NCI-H2196 (cell line): Measurements from ENCODE around the gene ANKRD29.
"Not testable (repeated sequence)": the region's sequence is repeated elsewhere in the genome, so short reads cannot be mapped to it uniquely, and the experiment has no call there.

ENCODE experiments used
- DNase-seq: peaks from one replicate; lab custom pipeline; 2025; ENCODE audit not compliant: unreplicated experiment; lab: John Stamatoyannopoulos, UW

ANKRD29 gene

DNA sequence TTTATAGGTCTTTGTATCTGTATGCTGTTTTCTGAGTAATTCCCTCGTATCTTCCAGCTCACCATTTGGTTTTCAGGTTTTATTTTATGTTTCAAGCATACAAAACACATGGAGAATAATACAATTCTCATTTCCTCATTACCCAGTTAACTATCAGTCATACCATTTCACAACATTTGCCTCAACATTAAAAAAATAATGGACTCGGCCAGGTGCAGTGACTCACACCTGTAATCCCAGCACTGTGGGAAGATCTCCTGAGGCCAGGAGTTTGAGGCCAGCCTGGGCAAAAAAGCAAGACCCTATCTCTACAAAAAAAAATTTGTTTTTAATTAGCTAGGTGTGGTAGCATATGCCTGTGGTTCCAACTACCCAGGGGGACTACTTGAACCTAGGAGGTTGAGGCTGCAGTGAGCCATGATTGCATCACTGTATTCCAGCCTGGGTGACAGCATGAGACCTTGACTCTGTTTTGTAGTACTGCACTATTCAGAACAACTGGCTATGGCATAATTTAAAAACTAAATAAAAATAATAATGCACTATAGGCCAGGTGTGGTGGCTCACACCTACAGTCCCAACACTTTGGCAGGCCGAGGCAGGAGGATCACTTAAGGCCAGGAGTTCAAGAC lies 96.7 kb downstream of the ANKRD29 start:
- no peak for DNase-seq

DNA sequence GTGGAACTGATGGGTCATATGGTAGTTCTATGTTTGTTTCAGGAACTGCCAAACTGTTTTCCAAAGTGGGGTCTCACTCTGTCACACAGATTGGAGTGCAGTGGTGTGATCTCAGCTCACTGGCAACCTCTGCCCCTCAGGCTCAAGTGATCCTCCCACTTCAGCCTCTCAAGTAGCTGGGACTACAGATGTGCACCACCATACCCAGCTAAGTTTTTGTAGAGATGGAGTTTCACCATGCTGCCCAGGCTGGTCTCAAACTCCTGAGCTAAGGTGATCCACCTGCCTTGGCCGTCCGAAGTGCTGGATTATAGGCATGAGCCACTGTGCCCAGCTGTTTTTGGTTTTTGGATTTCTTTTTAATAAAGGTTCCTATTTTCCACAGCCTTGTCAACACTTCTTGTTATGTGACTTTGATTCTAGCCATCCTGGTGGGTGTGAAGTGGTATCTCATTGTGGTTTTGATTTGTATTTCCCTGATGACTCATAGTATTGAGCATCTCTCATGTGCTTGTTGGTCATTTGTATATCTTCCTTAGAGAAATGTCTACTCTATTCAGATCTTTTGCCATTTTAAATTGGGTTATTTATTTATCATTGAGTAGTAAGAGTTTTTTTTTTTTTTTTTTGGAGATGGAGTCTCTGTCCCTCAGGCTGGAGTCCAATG lies 99.2 kb downstream of the ANKRD29 start:
- no peak for DNase-seq

DNA sequence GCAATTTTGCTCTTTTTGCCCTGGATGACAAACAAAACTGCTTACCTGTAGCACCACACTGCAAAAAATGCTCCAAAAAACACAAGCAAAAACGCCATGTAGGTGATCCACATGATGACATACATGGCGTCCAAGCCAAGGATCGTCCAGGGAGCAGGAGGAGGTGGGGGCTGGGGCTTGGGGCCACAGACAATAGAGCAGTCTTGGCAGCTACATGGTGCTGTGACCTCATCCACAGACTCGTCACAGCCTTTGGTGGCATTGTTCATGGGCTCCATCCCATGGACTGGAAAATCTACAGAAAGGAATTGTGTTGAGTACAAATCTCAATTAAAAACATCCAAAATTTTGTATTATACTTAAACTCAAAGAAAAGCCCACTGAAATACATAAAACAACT lies 102.5 kb downstream of the ANKRD29 start:
- no peak for DNase-seq

DNA sequence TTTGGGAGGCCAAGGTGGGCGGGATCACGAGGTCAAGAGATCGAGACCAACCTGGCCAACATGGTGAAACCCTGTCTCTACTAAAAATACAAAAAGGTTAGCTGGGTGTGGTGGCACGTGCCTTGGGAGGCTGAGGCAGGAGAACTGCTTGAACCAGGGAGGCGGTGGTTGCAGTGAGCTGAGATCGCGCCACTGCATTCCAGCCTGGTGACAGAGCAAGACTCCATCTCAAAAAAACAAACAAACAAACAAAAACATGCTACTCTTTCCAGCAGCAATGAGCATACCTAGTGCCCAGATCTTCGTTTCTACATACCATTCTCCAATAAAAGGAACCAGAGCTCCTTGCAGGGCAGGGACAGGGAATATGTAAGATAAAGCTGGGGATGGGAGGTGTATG lies 105.2 kb downstream of the ANKRD29 start:
- not testable (repeated sequence) for DNase-seq

GRCh38 chr18:23556145-23556780 lies 106.4 kb downstream of the ANKRD29 start:
- DNase-seq = no peak

GRCh38 chr18:23553887-23554286 lies 108.8 kb downstream of the ANKRD29 start:
- DNase-seq = no peak

GRCh38 chr18:23552505-23552904 lies 110.2 kb downstream of the ANKRD29 start:
- no peak for DNase-seq

GRCh38 chr18:23551978-23552377 lies 110.7 kb downstream of the ANKRD29 start:
- DNase-seq = no peak

- peak; percentile 37 for DNase-seq
Measured at GRCh38 chr18:23550898-23551297, 111.8 kb downstream of the ANKRD29 start.
